ENCODE measurements around the gene ABI2.
"Not testable (repeated sequence)": the region's sequence is repeated elsewhere in the genome, so short reads cannot be mapped to it uniquely, and the experiment has no call there.

Gene ABI2

GRCh38 chr2:203359450-203359849 lies 31.3 kb downstream of the ABI2 start:
- DNase-seq: no peak

DNA sequence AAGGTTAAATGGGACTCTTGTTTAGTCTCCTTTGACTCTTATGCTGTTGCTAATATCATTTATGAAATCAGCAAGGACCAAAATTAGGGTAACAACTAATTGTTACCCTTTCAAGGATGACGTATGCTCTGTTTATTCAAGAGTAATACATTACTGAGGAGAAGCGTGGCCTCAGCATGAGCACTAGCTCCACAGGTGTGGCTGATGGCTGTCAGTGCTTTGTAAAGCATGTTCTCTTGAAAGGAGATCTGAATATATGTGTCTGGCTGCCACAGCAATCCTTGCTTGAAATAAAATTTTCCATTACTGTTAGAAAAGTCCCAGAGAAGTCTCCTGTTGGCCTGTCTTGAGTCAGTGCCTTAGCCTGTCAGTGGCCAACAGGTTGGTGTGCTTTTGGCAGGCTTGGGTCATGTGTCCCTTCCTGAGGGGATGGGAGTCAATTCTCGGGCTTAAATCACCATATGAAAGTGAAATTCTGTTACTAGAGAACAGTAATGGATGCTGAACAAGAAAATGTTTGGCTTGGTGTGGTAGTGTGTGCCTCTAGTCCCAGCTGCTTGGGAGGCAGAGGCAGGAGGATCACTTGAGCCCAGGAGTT lies 32.7 kb downstream of the ABI2 start:
- no peak for DNase-seq

- no peak for DNase-seq
These were observed 33.3 kb downstream of the ABI2 start for GRCh38 chr2:203361495-203361894.

DNA sequence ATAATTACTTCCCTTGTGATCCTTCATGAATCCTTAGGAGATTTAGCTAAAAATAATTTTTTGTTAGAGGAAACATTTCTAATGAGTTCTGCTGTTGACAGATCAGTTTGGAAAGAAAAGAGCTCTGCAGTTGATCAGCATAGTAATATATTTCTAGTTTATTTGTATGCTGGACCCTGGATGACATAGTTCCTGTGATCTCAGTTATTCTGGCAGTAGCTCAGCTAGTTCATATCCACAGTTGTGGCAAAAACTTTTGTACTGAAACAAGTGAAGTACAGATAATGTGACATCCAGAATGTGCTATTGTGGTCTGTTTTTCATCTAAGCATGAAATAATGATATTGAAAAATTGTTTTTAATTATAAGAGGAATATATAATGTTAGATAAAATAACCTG lies 33.7 kb downstream of the ABI2 start:
- no peak for DNase-seq

DNA sequence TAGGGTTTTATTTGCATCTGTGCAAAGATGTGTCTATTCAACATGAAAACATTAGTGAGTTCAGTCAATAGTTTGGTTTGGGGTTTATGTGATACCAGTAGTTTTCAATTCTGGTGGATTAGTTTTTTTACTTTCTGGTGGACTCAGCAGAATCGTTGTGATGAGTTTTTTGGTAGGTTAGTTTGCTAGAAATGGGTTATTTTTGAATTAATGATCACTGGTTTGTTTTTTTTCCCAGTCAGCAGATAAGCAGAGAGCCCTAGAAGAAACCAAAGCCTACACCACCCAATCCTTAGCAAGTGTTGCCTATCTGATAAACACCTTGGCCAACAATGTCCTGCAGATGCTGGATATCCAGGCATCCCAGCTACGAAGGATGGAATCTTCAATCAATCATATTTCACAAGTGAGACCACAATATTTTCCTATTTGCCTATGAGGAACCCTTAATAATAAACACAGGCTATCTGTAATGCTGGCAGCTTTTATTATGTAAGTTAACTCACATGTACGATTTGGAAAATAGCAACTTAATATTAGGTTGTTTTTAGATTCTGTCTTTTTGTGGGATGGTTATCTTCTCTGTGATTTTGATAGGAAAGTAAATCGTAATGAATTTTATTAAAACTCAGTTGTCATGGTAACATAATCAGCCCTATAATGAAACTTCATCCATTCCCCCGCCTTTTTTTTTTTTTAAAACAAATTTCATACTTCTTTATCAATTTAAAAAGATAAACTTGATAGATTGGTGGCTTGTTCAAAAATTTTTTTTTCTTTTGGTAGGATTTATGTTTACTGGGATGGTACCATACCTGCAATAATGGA lies 38.7 kb downstream of the ABI2 start:
- no peak for DNase-seq

DNA sequence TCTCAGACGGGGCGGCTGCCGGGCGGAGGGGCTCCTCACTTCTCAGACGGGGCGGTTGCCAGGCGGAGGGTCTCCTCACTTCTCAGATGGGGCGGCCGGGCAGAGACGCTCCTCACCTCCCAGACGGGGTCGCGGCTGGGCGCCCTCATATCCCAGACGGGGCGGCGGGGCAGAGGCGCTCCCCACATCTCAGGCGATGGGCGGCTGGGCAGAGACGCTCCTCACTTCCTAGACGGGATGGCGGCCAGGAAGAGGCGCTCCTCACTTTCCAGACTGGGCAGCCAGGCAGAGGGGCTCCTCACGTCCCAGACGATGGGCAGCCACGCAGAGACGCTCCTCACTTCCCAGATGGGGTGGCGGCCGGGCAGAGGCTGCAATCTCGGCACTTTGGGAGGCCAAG lies 44.5 kb downstream of the ABI2 start:
- not testable (repeated sequence) for DNase-seq

DNA sequence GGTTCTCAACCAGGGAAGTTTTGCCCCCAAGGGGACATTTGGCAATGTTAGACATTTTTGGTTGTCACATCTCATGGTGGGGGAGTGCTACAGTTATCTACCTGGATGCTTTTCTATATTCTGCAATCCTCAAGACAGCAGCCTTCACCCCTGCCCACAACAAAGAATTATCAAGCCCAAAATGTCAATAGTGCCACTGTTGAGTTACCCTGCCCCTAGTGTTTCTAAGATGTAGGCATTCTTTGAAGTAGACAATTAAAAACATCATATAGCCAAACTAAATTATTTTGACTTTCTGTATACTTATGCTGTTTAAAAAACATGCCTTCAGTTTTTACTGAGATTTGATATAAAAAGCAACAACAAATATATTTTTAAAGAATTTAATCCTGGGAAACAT lies 48.0 kb downstream of the ABI2 start:
- no peak for DNase-seq

DNA sequence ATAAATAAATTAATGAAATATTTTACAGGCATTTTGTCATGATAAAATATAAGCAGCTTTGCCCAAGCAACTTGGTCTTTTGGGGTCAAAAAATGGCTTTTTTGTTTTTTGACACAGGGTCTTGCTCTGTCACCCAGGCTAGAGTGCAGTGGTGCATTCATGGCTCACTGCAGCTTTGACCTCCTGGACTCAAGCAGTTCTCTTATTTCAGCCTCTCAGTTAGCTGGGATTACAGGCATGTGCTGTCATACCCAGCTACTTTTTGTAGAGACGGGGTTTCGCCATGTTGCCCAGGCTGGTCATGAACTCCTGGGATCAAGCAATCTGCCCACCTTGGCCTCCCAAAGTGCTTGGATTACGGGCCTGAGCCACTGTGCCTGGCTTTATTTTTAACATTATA lies 51.0 kb downstream of the ABI2 start:
- no peak for DNase-seq

DNA sequence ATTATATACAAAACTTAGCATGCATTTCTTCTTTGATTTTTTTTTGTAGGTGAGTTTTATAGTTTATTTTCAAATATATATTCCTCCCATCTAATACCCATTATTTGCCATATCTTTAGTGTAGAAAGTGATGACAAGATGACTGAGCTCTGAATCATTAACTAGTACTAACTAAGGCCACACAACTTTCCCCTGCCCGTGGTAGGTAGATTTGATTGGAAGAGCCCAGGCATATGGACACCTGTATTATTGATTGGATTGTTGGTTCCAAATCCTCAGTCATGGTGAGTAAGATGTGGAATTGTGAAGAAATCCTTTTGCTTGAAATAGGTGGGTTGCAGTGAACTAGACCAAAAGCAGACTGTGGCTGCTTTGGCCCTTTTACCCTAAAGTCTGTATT lies 54.8 kb downstream of the ABI2 start:
- no peak for DNase-seq

- not testable (repeated sequence) for DNase-seq
These were observed 60.0 kb downstream of the ABI2 start for GRCh38 chr2:203388153-203388552.

DNA sequence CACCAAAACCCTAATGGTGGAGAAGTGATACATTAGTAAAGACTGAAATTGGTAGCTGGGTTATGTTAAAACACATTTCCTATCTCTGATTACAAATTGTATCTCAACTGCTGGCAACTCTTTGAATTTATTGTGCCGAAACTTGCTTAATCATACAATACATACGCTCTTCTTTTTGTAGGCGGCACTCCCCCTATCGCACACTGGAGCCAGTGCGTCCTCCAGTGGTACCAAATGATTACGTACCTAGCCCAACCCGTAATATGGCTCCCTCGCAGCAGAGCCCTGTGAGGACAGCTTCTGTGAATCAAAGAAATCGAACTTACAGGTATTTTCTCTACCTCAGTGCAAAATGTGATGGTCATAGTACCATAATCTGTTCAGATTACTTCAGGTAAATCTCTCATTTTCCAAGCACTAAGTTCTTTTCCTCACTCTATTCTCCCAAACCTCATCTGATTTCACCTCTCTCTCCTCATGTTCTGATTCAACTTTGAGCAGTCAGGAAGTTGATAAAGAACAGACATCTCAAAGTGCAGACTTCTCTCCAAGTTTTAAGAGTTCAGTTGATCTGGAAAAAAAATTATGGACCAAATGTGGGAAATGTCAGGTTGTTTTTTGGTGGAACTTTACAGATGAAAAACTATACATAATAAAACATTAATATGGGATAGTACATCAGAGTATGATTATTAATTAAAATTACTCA lies 66.5 kb downstream of the ABI2 start:
- no peak for DNase-seq

DNA sequence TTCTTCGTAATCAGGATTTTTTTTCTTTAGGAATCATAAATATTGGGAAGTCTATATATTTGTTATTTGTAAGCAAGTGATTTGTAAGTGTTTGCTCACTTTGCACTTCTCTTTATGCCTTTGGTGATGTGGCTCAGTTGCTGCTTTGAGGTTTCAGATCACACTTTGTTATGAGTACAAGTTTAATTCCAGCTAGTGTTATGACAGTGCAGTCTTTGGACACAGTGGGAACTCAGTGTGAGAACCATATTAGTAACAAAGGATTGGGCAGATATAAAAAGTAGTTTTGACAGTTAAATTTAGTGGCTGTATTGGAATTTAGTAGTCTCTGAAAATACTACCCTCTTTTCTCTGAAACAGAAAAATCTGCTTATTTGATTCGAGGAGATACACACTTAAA lies 67.7 kb downstream of the ABI2 start:
- no peak for DNase-seq

- DNase-seq: no peak
These were observed 68.5 kb downstream of the ABI2 start for GRCh38 chr2:203396667-203397066.

DNA sequence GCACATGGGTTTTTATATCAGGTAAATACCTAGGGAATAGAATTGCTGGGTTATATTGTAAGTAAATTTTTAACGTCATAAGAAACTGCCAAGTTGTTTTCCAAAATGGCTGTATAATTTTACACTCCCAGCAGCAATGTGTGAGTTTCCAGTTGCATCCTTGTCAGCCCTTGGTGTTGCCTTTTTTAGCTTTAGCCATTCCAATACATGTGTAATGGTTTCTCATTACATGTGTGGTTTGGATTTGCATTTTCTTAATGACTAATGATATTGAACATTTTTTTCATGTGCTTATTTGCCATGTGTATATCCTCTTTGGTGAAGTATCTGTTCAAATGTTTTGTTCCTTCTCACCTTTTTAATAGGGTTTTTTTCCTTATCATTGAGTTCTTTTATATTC lies 70.8 kb downstream of the ABI2 start:
- no peak for DNase-seq

DNA sequence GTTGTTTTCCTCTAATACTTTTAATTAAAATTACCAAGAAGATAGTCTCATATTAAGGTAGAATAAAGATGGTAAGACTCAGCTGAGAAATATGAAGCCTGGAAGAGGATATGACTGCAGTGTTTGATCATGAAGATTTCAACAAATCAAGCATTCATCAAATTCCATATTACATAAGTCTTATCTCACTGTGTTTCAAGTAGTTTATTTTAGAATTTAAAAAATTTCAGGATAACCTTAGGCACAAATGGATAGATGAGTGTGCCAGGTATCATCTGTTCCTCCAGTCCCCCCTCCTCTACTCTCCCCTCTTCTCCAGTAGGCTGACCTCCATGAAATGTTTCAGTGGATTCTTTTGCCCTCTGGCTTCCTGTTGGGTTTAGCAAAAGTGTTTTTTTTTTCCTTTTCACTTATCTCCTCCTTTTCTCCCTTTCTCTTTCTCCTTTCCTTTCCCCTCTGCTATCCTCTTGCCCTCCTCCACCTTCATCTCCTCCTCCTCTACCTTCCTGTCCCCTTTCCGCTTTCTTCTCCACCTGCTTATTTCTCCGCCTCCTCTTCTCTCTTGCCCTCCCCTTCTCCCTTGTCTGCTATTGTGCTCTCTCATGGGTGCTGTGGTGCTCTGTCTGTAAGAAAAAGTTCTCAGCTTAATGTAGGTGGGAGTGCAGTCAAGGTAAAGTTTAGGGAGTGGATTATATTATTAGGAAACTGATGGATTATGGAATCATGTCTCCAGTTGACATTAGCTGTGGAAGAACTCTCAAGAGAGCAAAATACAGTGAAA lies 72.8 kb downstream of the ABI2 start:
- no peak for DNase-seq

DNA sequence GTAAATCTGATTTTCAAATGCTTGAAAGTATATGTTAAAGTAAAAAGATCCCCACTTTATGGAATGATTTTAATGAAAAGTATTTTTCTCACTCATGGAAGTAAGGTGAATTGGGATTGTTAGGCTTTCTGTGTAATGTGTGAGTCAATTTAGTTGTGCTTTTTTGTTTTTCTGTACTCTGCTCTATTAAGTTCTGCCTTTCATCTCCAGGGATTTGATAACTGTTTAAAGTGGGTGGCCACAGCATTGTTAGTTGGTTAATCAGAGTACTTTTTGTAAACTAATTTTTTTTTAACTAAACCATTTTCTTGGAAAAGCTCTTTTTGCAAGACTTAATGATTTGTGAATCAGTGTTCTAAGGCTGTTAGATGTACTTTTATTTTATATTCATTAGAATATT lies 76.8 kb downstream of the ABI2 start:
- DNase-seq: no peak

- DNase-seq: no peak
These were observed 79.3 kb downstream of the ABI2 start for GRCh38 chr2:203407496-203407895.

DNA sequence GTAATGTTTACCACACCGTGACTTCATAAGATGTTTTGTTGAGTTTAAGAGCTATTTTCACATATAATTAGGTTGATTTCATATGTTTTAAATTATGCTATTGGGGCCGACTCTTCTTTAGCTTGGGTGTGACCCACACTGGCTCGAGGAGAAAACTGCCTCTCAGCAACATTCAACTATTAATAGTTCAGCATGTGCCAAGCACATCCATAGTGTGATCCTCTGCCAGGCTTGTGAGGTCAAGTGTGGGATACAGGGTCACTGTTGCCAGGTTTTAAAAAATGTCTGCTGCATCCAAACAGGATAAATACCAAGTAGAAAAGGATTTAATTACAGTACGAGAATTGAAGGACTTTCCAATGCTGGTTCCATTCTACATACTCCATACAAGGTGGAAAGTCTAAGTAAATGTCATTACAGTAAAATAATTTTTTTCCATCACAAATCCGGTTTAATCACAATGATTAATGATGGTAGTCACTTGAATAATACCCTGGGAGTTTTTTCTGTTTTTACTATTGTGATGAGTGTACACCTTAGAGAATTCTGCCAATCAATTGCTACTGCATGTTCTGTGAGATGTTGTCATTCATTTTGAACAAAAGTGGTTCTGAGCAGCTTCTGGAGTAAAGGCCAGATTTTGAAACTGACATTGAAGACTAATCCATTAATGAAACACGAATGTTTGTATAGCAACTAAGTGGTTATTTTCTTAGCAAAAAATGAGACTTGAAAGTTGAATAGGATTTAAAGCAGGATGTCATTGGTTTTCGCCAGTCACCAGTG lies 84.5 kb downstream of the ABI2 start:
- DNase-seq: no peak

- no peak for DNase-seq
These were observed 85.6 kb downstream of the ABI2 start for GRCh38 chr2:203413796-203414195.

DNA sequence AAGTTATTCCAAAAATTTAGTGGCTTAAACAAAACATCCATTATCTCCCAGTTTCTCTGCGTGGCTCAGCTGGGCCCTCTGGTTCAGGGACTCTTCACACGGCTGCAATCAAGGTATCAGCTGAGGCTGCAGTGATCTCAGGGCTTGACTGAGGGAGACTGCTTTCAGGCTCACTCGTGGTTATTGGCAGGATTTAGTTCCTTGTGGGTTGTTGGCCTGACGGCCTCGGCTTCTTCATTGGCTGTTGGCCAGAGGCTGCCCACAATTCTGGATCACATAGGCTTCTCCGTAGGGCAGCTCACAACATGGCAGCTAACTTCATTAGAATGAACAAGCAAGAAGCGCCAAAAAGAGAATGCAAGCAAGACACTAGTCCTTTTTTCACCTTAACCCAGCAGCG lies 90.1 kb downstream of the ABI2 start:
- DNase-seq: no peak

GRCh38 chr2:203427061-203427460 lies 98.9 kb downstream of the ABI2 start:
- DNase-seq: peak; percentile 79

- not testable (repeated sequence) for DNase-seq
These were observed 101.4 kb downstream of the ABI2 start for GRCh38 chr2:203429643-203430042.
